WTC11 (cell line): ENCODE results near the gene CTIF. TPM values are rescaled to one million over a fixed set of nuclear protein-coding genes. Genes with fewer than 3 reads are reported as not detected.

Experiments used
- ATAC-seq: fragments of 200-7000 bp; cut with Tn5 transposase; 2 replicates; pipeline ENCODE4 v1.10.0; 2021; ENCODE audit warnings: mild to moderate bottlenecking, moderate library complexity
- CTCF ChIA-PET: fragments of 300-600 bp; sonication (Branson Sonifier 250); formaldehyde crosslinking; loops from one replicate; lab custom pipeline; 2021; ENCODE audit warnings: antibody characterized with exemption; lab: Charles Lee
- POLR2A ChIA-PET: fragments of 350-600 bp; sonication (Branson Sonifier 250); formaldehyde crosslinking; loops from one replicate; lab custom pipeline; 2021; ENCODE audit warnings: antibody characterized with exemption; lab: Charles Lee
- DNase-seq: peaks from one replicate; pipeline ENCODE4 v3.0.0; 2021; ENCODE audit warnings: low spot score
- H3K27ac Mint-ChIP-seq: 2 replicates; pipeline ENCODE4 v1.8.0; 2021; ENCODE audit warnings: mixed read lengths
- H3K27me3 Mint-ChIP-seq: 2 replicates; pipeline ENCODE4 v1.8.0; 2021; ENCODE audit warnings: low read depth, mild to moderate bottlenecking, moderate library complexity, mixed read lengths
- H3K36me3 Mint-ChIP-seq: 2 replicates; pipeline ENCODE4 v1.8.0; 2021; ENCODE audit warnings: mixed read lengths
- H3K4me1 Mint-ChIP-seq: 2 replicates; pipeline ENCODE4 v1.8.0; 2022; ENCODE audit warnings: mixed read lengths
- H3K4me3 Mint-ChIP-seq: 2 replicates; pipeline ENCODE4 v1.8.0; 2021; ENCODE audit warnings: mild to moderate bottlenecking, moderate library complexity, mixed read lengths
- H3K9me3 Mint-ChIP-seq: 2 replicates; pipeline ENCODE4 v1.8.0; 2021; ENCODE audit warnings: mixed read lengths
- AFF4 ChIP-seq: sonication (generic); formaldehyde crosslinking; IDR thresholded peaks from 2 replicates; pipeline ENCODE4 v1.8.1; 2023; ENCODE audit warnings: mild to moderate bottlenecking, missing genetic modification reagents, borderline replicate concordance
- ARID4B ChIP-seq: sonication (generic); formaldehyde crosslinking; IDR thresholded peaks from 2 replicates; pipeline ENCODE4 v1.8.0; 2023; ENCODE audit warnings: missing genetic modification reagents, mild to moderate bottlenecking, borderline replicate concordance
- ATF1 ChIP-seq: sonication (generic); formaldehyde crosslinking; IDR thresholded peaks from 2 replicates; pipeline ENCODE4 v1.8.1; 2023; ENCODE audit warnings: mild to moderate bottlenecking, moderate library complexity, missing genetic modification reagents
- CDX4 ChIP-seq: fragments of 250-450 bp; sonication (Bioruptor Pico); IDR thresholded peaks from 2 replicates; pipeline ENCODE4 v1.9.0; 2021; ENCODE audit warnings: moderate library complexity, mild to moderate bottlenecking, inconsistent platforms, borderline replicate concordance
- FOXK1 ChIP-seq: sonication (generic); formaldehyde crosslinking; IDR thresholded peaks from 2 replicates; pipeline ENCODE4 v1.8.0; 2022; ENCODE audit warnings: mild to moderate bottlenecking, moderate library complexity, missing genetic modification reagents
- GRHL2 ChIP-seq: fragments of 250-450 bp; sonication (Bioruptor Pico); IDR thresholded peaks from 2 replicates; pipeline ENCODE4 v1.8.0; 2022; ENCODE audit warnings: mild to moderate bottlenecking, moderate library complexity; ENCODE audit not compliant: insufficient replicate concordance, severe bottlenecking
- HMGA2 ChIP-seq: fragments of 250-450 bp; sonication (Bioruptor Pico); IDR thresholded peaks from 2 replicates; pipeline ENCODE4 v1.4.0; 2021; ENCODE audit warnings: mild to moderate bottlenecking, moderate library complexity
- RELA ChIP-seq: sonication (generic); formaldehyde crosslinking; IDR thresholded peaks from 2 replicates; pipeline ENCODE4 v1.8.1; 2022; ENCODE audit warnings: missing genetic modification reagents, mild to moderate bottlenecking, borderline replicate concordance
- SMAD3 ChIP-seq: sonication (generic); formaldehyde crosslinking; IDR thresholded peaks from 2 replicates; pipeline ENCODE4 v1.8.0; 2022; ENCODE audit warnings: missing genetic modification reagents, mild to moderate bottlenecking, borderline replicate concordance
- ZNF121 ChIP-seq: sonication (generic); formaldehyde crosslinking; IDR thresholded peaks from 2 replicates; pipeline ENCODE4 v1.8.0; 2023; ENCODE audit warnings: missing genetic modification reagents
- ZNF317 ChIP-seq: sonication (generic); formaldehyde crosslinking; IDR thresholded peaks from 2 replicates; pipeline ENCODE4 v1.8.1; 2023; ENCODE audit warnings: low read depth, mild to moderate bottlenecking, moderate library complexity, missing genetic modification reagents, borderline replicate concordance
- ZNF423 ChIP-seq: fragments of 250-450 bp; sonication (Bioruptor Pico); IDR thresholded peaks from 2 replicates; pipeline ENCODE4 v2.1.2; 2022; ENCODE audit warnings: mild to moderate bottlenecking, moderate library complexity
- ZNF532 ChIP-seq: fragments of 250-450 bp; sonication (Bioruptor Pico); IDR thresholded peaks from 2 replicates; pipeline ENCODE4 v1.9.0; 2021; ENCODE audit warnings: mild to moderate bottlenecking, borderline replicate concordance
- total RNA-seq: library from RNA; stranded (reverse); gene quantifications from 3 replicates; pipeline ENCODE4 v1.2.3, GENCODE V29; 2021
- TF ChIP-seq, protein P1 (sequence below): sonication (generic); formaldehyde crosslinking; IDR thresholded peaks from 2 replicates; pipeline ENCODE4 v1.8.0; 2022; ENCODE audit warnings: mild to moderate bottlenecking, missing genetic modification reagents

CTIF gene
- total RNA-seq, 1 experiment from 2014 or later: 28.5 TPM

DNA sequence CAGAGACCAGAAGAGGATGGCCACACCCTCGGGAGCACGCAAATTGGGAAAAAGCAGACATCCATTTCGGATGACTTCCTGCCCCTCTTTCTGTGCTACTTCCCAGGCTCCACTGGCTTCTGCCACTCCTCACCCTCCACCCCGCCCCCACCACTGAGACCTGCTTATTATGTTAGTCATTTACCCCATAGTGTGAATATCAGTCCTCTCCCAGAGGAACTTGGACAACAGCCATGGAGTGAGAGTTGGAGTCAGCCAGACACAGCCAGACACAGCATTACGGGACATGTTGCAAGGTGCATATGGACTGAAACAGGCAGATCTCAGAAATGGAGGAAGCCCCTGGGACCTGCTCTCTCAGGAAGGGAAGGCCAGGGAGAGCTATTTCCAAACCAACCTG is 51.8 kb downstream of the CTIF start:
- no peak for DNase-seq
- H3K27ac Mint-ChIP-seq: no peak overlapping the region

More for the DNA sequence above, 51.8 kb downstream of the CTIF start:
- ChIA-PET CTCF (interaction anchor here (0.6 to 2.5 kb wide), 4 partner anchors 13 to 74 kb away, joined by 4 to 14 read pairs (median 4); no protein-coding TSS in a partner anchor), POLR2A (no interaction called here)
- Mint-ChIP-seq H3K36me3 (no peaks in the 10 kb centered on the region), H3K4me1 (0 out of 2 replicates have a peak, but pooled peaks cover 4% of the 10 kb centered on the region), H3K9me3 (no peaks in the 10 kb centered on the region), H3K27me3 (no peaks in the 10 kb centered on the region), H3K4me3 (no peak overlapping the region)
- TF ChIP-seq, protein P1, sequence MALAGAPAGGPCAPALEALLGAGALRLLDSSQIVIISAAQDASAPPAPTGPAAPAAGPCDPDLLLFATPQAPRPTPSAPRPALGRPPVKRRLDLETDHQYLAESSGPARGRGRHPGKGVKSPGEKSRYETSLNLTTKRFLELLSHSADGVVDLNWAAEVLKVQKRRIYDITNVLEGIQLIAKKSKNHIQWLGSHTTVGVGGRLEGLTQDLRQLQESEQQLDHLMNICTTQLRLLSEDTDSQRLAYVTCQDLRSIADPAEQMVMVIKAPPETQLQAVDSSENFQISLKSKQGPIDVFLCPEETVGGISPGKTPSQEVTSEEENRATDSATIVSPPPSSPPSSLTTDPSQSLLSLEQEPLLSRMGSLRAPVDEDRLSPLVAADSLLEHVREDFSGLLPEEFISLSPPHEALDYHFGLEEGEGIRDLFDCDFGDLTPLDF (CRISPR knock-in tag): no peak
- TF ChIP-seq AFF4 (CRISPR knock-in tag): no peak
- TF ChIP-seq FOXK1 (CRISPR knock-in tag): no peak
- no peak for TF ChIP-seq ARID4B (CRISPR knock-in tag)
- TF ChIP-seq ATF1 (CRISPR knock-in tag): no peak
- no peak for TF ChIP-seq SMAD3 (CRISPR knock-in tag)
- TF ChIP-seq RELA: no peak
- TF ChIP-seq HMGA2 (CRISPR knock-in tag): no peak
- no peak for TF ChIP-seq ZNF317 (CRISPR knock-in tag)
- TF ChIP-seq CDX4 (CRISPR knock-in tag): no peak
- no peak for TF ChIP-seq ZNF423 (CRISPR knock-in tag)
- no peak for TF ChIP-seq ZNF121 (CRISPR knock-in tag)
- no peak for TF ChIP-seq ZNF532
- TF ChIP-seq GRHL2 (CRISPR knock-in tag): no peak
- no peak for ATAC-seq
